ENCODE measurements around the gene C11orf98. TPM values are rescaled to one million over a fixed set of nuclear protein-coding genes. Genes with fewer than 3 reads are reported as not detected.

C11orf98 gene
- total and polyA plus RNA-seq, 2 of the 13 experiments (the other 11 are each of a cell fraction or from before 2014, with no cell fraction given) = 30.4 to 91.8 TPM

GRCh38 chr11:62646825-62647608 is 18.0 kb downstream of the C11orf98 start:
- ChIA-PET CTCF (ENCODE audit: low intra/inter-chr PET ratio, low total read pairs) (no interaction called here), POLR2A (interaction anchor here (0.7 to 5.0 kb wide), 17 partner anchors 9 to 222 kb away, joined by 3 to 98 read pairs (median 17); partner anchors contain the start of genes B3GAT3, C11orf98, CSKMT and EEF1G)
- Histone ChIP-seq H3K27ac (ENCODE audit: extremely low read length, insufficient read depth, low read length) (peak overlapping the region; percentile 98), H2AFZ (ENCODE audit: low read length) (no peak overlapping the region), H3K4me1 (ENCODE audit: insufficient read depth, low read length) (peaks cover 53% of the 10 kb centered on the region), H4K20me1 (ENCODE audit: insufficient read depth, low read length) (peaks cover 8% of the 10 kb centered on the region), H3K79me2 (ENCODE audit: insufficient read depth, low read length) (peaks cover 42% of the 10 kb centered on the region), H3K9ac (ENCODE audit: insufficient read depth, low read depth, low read length) (peak overlapping the region; percentile 56), H3K9me3 (ENCODE audit: low read length) (no peaks in the 10 kb centered on the region), H3K4me3 (replicated peaks in 1 of 3; ENCODE audit: insufficient read depth in 1 of 3, low read depth in 2 of 3, low read length in 3 of 3) (peak overlapping the region in 1 of 3 experiments; percentile 41; a peak in 2 of 6 replicates), H3K27me3 (ENCODE audit: control insufficient read depth in 1 of 2, insufficient read depth in 2 of 2, low read length in 2 of 2) (no peaks in the 10 kb centered on the region), H3K36me3 (replicated peaks in 1 of 2; ENCODE audit: control insufficient read depth in 1 of 2, insufficient read depth in 2 of 2, low read length in 2 of 2) (peaks cover 4 to 24% of the 10 kb centered on the region in 2 experiments; a peak in 3 of 5 replicates), H3K4me2 (ENCODE audit: low read depth, low read length) (peak overlapping the region; percentile 68)
- in situ Hi-C loops (cut with HindIII; ENCODE audit: extremely low pct_ligation_motif_present, low pct_unique_long_range_greater_than_20kb) (no loop called here), intact Hi-C loops (cut with micrococcal nuclease; ENCODE audit: unreplicated experiment) (no loop called here)
- 59% methylated on average over 10 of the region's 32 CpGs for WGBS (ENCODE audit: low lambda C conversion rate)
- FAIRE-seq (no peak), DNase-seq (ENCODE audit: low spot score) (no peak), ATAC-seq (peak; percentile 40; the same call in 1 of the 3 replicates)
- peak; percentile 54; the same call in 1 of the 2 replicates for TF ChIP-seq RBFOX2 (IDR thresholded peaks at IDR 0.05; ENCODE audit: low read depth, low read length)
- no peak for TF ChIP-seq NONO (IDR thresholded peaks at IDR 0.05)
- TF ChIP-seq NONO (CRISPR knock-in tag; conservative IDR thresholded peaks at IDR 0.05) = 0 out of 2 replicates have a peak, but pooled peaks have one; percentile 10
- 0 out of 2 replicates have a peak, but pooled peaks have one; percentile 3 for TF ChIP-seq IRX3 (CRISPR knock-in tag; IDR thresholded peaks at IDR 0.05; ENCODE audit: borderline replicate concordance, low read depth)
- TF ChIP-seq AHDC1 (CRISPR knock-in tag; IDR thresholded peaks at IDR 0.05; ENCODE audit: borderline replicate concordance) = no peak
- peak; percentile 3 for TF ChIP-seq AGO1 (IDR thresholded peaks at IDR 0.05; ENCODE audit: low read depth, low read length, poor library complexity, severe bottlenecking)
- TF ChIP-seq KDM2A (CRISPR knock-in tag; IDR thresholded peaks at IDR 0.05; ENCODE audit: borderline replicate concordance, low read depth) = no peak
- TF ChIP-seq ZNF234 (CRISPR knock-in tag; conservative IDR thresholded peaks at IDR 0.05) = 0 out of 2 replicates have a peak, but pooled peaks have one; percentile 5
- peak; percentile 87 for TF ChIP-seq AGO2 (optimal IDR thresholded peaks at IDR 0.05; ENCODE audit: low read depth, low read length)
- 0 out of 2 replicates have a peak, but pooled peaks have one; percentile 14 for TF ChIP-seq IRF2 (CRISPR knock-in tag; IDR thresholded peaks at IDR 0.05)
- no peak for TF ChIP-seq SMARCC2 (IDR thresholded peaks at IDR 0.05)
- peak; percentile 1; the same call in 1 of the 2 replicates for TF ChIP-seq PITX1 (CRISPR knock-in tag; IDR thresholded peaks at IDR 0.05)
- 0 out of 2 replicates have a peak, but pooled peaks have one; percentile 34 for TF ChIP-seq BATF2 (CRISPR knock-in tag; IDR thresholded peaks at IDR 0.05)
- TF ChIP-seq ZC3H13 (CRISPR knock-in tag; IDR thresholded peaks at IDR 0.05) = peak; percentile 59
- BruUV-seq (replicated peaks) = TSS peak; percentile 75

All from HepG2 (cell line).